HS-5 (cell line): ENCODE measurements around the gene FIGLA.
"Not testable (repeated sequence)": the region's sequence is repeated elsewhere in the genome, so short reads cannot be mapped to it uniquely, and the experiment has no call there.

Experiments used
- DNase-seq: peaks from one replicate; pipeline ENCODE4 v3.0.0-alpha.2; 2012; ENCODE audit warnings: low read depth

The FIGLA gene

DNA sequence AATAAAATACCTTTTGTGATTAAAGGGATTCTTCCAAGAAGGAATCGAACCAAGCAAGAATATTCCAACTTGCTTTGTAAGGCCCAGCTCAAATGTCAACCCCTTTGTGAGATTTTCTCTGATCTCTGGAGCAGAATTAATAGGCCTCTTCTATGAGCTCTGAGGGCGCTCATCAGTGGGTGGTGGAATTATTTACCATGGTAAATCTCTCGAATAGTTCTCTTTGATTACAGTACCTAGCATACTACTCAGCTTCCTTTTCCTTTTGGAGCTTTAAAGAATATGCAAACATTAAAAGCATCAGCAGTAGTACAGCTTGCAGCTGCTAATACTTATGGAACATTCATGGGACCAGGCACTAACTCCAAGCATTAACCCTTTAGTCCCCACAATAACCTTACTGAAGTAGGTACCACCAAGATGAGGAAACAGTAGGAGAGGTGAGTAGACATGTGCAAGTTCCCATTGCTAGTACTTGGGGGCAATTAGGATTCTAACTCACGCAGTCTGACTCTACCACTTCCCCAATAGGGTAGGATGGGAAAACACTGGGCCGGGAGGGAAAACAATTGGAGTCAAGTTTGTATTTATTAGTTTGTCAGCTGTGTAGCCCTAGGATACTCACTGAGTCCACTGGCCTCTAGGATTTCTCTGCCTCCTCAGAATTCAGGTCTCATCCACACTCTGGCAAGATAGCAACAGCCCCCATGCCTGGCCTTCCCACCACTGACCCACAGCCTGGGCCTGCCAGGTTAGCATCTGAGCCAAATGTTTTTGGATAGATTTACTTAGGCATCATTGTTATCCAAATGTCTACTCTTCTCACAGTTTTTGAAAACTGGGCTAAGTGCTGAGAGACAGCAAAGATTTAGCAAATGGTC is 44.1 kb downstream of the FIGLA start:
- no peak for DNase-seq

DNA sequence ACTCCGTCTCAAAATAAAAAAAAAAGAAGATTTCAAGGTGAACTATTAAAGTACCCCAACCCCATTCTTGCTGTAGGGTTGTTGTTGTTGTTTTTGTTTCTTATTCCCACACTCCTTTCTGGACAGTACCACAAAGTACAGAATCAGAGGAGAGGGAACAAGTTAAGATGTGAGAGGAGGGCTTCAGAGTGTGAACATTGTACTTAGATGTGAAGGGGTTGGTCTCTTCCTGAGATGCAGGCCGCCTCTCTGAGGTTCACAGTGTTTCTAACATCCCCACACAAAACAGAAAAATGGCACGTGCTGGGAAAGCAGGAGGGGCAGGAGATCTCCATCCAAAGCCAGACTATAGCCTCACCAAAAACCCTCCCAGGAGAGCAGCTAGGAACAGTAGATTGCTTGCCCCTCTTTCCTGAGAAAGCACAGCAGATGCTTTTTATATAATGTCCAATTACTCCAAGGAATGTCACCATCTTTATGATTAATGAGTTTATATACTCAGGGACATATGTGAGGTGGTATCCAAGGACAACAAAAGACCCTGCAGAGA is 45.1 kb downstream of the FIGLA start:
- no peak for DNase-seq

DNA sequence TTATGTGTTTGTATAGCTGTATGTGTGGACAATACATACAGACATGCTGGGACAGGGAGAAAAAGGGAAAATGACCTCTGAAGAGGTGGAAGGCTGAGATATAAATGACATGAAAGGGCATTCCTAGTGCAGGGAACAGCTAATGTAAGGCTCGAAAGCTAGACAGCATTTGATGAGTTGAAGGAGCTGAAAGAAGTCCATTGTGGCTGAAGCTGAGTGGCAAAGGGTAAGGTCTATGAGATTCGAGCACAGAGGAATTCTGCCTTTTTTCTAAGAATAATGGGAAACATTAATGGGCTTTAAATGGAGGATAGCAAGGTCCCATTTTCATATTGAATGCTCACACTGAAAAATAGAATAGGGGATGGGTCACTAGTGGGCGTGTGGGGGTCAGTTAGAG is 46.0 kb downstream of the FIGLA start:
- no peak for DNase-seq

DNA sequence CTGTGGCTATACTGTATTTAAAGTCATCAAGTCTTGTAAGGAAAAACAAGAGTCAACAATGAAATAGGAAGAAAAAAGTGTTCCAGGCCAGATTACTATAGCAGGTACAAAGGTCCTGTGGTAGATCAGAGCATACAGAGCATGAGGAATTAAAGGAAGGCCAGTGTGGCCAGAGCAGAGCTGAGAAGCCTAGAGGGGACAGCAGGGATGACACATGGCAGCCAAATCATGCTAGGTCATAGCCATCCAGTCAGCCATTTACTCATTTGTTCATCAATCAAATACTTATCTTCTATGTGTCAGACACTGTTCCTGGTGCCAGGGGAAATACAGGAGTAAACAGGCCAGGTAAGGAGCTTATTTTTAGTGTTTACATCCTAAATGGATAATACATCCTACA is 46.8 kb downstream of the FIGLA start:
- DNase-seq, result no peak

DNA sequence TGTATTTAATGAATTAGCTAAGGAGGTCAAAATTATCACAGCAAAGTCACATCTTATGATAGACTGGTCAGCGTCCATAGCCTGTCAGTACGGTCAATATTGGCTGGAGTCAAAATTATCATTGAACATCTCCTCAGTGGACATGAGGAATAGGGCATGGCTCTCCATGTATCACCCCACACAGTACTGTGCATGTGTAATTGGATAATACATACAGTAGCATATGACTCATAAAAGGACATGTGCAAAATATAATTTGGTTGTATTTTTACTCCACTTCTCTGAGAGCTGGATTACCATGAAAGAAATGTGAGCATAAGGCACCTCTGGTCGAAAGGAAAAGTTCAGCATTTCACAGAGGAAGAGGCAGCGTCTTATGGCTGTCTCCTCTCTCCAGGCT is 47.4 kb downstream of the FIGLA start:
- no peak for DNase-seq

DNA sequence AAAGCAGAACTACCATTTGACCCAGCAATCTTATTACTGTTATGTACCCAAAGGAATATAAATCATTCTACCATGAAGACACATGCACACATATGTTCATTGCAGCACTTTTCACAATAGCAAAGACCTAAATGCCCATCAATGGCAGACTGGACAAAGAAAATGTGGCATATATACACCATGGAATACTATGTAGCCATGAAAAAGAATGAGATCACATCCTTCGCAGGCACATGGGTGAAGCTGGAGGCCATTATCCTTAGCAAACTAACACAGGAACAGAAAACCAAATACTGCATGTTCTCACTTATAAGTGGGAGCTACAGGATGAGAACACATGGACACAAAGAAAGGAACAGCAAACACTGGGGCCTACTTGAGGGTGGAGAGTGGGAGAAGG is 51.0 kb downstream of the FIGLA start:
- not testable (repeated sequence) for DNase-seq

DNA sequence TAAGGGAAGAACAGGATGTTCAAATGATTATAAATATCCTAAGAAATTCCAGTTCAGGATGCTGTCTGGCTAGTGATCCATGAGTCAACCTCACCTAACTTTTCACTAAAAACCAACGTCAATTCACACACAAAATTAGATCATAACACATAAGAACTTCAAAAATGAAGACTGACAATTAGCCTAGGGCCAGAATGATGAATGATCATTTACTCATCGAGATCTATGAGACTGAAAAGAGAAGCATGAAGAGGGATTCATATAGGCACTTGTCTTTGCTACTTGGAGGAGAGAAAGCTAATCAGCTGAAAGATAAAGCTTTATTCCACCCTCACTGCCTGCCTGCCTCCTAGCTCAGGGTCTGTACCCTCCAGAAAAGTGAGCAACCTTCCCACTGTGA is 52.3 kb downstream of the FIGLA start:
- DNase-seq, result no peak

DNA sequence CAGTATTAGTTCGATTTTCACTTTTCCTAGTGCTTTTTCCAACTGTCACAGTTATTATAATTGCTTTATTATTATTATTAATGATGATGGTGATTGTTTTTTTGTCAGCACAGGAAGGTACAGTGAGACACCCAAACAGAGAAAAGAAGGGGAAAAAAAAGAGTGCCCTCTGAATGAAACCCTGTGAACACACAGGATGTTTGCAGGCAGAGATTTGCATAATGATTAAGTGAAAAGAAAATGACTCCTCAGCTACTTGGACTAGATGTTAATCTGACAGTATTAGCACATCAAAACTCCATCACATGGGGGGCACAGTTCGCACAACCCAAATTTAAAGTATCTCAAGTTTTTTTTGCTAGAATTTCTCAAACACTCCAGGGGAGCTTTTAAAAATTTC is 55.4 kb downstream of the FIGLA start:
- no peak for DNase-seq

DNA sequence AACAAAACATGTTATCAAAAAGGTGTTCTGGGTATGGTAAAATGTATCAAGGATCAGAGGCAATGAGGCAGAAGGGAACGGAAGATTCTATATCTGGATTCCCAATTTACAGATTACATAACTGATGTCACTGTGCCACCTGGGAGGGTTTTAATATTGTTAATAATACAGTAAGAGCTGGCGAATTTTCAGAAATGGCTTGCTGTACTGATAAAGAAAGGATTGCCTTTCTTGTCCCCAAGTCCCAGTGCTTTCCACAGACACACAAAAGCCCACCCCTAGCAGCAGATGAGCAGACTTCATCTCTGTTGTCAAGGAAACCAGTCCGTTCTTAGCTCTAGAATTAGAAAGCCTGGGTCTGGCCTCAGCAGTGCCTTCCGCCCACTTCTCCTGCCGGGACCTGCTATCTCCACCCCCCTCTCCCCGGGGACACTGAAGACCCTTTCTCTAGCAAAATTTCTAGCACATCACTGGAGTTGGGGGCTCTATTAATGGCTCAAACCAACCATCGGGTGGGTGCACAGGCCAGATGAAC is 56.7 kb downstream of the FIGLA start:
- no peak for DNase-seq

DNA sequence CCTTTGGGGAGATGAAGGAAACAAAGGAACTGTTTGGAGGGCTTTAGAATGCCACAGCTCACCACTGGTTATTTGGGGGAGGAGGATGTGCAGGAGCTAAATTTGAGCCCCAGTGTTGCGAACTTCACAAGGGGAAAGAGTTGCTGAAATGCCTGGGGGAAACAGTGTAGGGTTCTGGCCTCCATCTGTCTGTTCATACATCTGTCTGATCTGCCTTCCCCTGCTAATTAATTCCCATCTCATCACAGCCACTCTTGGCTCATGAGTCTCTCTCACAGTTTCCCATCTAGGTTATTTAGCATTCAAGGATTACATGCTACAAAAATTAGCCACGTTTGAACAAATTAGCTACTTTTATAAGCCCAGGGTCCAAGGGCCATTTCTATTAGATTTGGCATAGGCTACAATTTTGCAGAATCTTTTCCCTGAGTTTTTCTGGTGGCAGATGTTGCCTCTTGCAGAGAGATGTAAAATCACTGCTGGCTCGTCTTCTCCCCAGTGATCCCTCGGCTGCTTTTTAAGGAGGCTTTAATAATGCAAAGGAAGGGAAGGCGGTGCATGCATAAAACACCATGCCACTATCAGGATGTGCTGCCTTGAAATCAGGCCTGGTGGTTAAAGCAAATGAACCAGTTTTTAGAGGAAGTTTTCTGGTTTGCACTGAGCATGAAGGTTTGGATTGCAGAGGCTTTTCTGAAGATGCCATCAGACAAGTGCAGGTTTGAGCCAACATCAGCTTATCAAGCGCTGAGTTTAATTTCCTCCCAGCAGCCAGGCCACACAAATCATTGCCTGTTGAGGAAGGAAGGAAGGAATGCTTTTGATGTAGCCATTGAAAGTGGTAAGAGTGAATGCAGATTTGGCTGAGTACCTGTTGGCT is 57.4 kb downstream of the FIGLA start:
- no peak for DNase-seq

DNA sequence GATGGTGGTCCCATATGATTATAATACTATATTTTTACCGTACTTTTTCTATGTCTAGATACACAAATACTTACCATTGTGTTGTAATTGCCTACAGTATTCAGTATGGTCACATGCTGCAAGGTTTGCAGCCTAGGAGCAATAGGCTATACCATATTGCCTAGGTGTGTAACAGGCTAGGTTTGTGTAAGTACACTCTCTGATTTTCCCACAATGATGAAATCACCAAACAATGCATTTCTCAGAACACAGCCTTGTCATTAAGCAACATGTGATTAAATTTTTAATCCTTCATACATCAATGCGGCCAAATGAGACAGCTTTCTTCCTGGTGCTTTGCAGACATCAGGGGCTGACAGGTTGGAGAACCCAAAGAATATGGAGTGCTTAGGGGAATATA is 59.7 kb downstream of the FIGLA start:
- DNase-seq, result no peak

DNA sequence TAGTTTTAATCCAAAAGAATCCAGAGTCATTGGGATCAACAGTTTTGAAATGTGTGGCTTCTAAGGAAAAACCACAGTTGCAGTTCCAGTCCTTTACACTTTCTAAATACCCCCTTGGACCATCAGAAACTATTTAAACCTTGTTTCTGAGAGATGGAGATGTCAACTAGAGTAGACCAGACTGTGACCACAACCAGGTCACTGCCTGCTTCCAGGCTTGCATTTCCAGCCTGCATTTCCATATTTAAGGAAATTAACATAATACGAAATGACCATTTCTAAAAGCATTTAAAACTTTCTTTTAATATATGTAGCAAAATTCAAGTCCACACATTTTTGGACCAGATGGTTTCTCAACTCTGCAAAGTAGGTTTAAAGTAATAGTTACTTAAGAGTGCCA is 60.8 kb downstream of the FIGLA start:
- DNase-seq, result no peak

DNA sequence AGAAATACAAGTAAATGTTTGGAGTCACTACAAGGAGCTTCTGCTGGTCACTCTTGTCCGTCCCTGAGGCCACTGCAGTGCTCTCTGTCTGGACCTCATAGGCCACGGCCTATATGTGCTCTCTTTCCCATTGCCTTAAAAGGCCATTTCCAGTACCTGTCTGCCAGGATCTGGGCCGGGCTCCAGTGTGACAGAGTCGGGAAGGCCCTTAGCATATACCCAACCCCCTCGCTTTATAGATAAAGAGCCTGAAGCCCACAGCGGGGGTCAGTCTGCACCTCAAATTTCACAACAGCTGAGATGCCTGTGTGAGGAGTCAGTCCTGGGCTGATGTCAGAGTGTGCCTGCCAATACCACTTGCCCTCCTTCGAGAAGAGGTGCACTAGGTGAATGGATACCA is 62.3 kb downstream of the FIGLA start:
- no peak for DNase-seq
